ENCODE results near the gene UBXN7. TPM values are rescaled to one million over a fixed set of nuclear protein-coding genes. Genes with fewer than 3 reads are reported as not detected.
"Not testable (repeated sequence)": the region's sequence is repeated elsewhere in the genome, so short reads cannot be mapped to it uniquely, and the experiment has no call there.

The UBXN7 gene
- total and polyA plus RNA-seq, 9 donors: 12.8 to 22.0 (median 16.4) TPM

- H3K36me3 ChIP-seq (ENCODE audit: control insufficient read depth, insufficient read depth, low read length): no peaks in the 10 kb centered on the region
- no peak for DNase-seq
- no peak overlapping the region for H3K27ac ChIP-seq (ENCODE audit: low read length)
- H3K27me3 ChIP-seq (ENCODE audit: control insufficient read depth, insufficient read depth, low read length): no peaks in the 10 kb centered on the region
- WGBS (ENCODE audit: insufficient coverage): 72% methylated on average over 9 of the region's 9 CpGs
- no peak overlapping the region for H3K4me3 ChIP-seq (ENCODE audit: low read length)
- H3K4me1 ChIP-seq (ENCODE audit: control insufficient read depth, insufficient read depth, low read length): peaks cover 13% of the 10 kb centered on the region
- no peaks in the 10 kb centered on the region for H3K9me3 ChIP-seq (replicated peaks; ENCODE audit: control insufficient read depth, low read depth, low read length)
These were observed 105.3 kb downstream of the UBXN7 start for GRCh38 chr3:196326936-196327335.

GRCh38 chr3:196323691-196324090 is 108.5 kb downstream of the UBXN7 start:
- Histone ChIP-seq H3K27me3 (ENCODE audit: control insufficient read depth, insufficient read depth, low read length) (no peaks in the 10 kb centered on the region), H3K4me1 (ENCODE audit: control insufficient read depth, insufficient read depth, low read length) (peaks cover 13% of the 10 kb centered on the region), H3K4me3 (ENCODE audit: low read length) (no peak overlapping the region), H3K27ac (ENCODE audit: low read length) (no peak overlapping the region), H3K9me3 (replicated peaks; ENCODE audit: control insufficient read depth, low read depth, low read length) (no peaks in the 10 kb centered on the region), H3K36me3 (ENCODE audit: control insufficient read depth, insufficient read depth, low read length) (no peaks in the 10 kb centered on the region)
- 39% methylated on average over 5 of the region's 11 CpGs for WGBS (ENCODE audit: insufficient coverage)
- DNase-seq: peak; percentile 83

- H3K4me3 ChIP-seq (ENCODE audit: low read length): no peak overlapping the region
- no peaks in the 10 kb centered on the region for H3K36me3 ChIP-seq (ENCODE audit: control insufficient read depth, insufficient read depth, low read length)
- no peaks in the 10 kb centered on the region for H3K9me3 ChIP-seq (replicated peaks; ENCODE audit: control insufficient read depth, low read depth, low read length)
- peaks cover 13% of the 10 kb centered on the region for H3K4me1 ChIP-seq (ENCODE audit: control insufficient read depth, insufficient read depth, low read length)
- H3K27me3 ChIP-seq (ENCODE audit: control insufficient read depth, insufficient read depth, low read length): no peaks in the 10 kb centered on the region
- 100% methylated on average over 1 of the region's 4 CpGs for WGBS (ENCODE audit: insufficient coverage)
- no peak overlapping the region for H3K27ac ChIP-seq (ENCODE audit: low read length)
- no peak for DNase-seq
These were observed 109.2 kb downstream of the UBXN7 start for GRCh38 chr3:196323016-196323415.

DNA sequence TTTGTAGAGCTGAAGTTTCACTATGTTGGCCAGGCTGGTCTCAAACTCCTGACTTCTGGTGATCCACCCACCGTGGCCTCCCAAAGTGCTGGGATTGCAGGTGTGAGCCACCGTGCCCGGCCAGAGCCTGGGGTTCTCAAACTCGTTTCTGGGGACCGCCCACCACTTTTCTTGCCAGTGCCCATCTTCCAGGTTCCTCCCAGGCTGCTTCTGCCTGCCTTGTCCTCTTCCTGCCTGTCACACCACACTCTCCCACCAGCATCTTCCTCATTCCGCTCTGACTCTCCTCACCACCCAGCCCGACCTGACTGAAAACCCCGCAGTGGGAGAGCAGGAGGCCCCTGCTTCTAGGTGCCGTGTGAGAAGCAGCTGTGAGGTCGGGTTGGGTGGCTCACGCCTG is 111.1 kb downstream of the UBXN7 start:
- Histone ChIP-seq H3K9me3 (replicated peaks; ENCODE audit: control insufficient read depth, low read depth, low read length) (no peaks in the 10 kb centered on the region), H3K36me3 (ENCODE audit: control insufficient read depth, insufficient read depth, low read length) (no peaks in the 10 kb centered on the region), H3K27ac (ENCODE audit: low read length) (no peak overlapping the region), H3K4me1 (ENCODE audit: control insufficient read depth, insufficient read depth, low read length) (peaks cover 13% of the 10 kb centered on the region), H3K4me3 (ENCODE audit: low read length) (no peak overlapping the region), H3K27me3 (ENCODE audit: control insufficient read depth, insufficient read depth, low read length) (no peaks in the 10 kb centered on the region)
- DNase-seq: peak; percentile 25
- WGBS (ENCODE audit: insufficient coverage): 81% methylated on average over 5 of the region's 11 CpGs

DNA sequence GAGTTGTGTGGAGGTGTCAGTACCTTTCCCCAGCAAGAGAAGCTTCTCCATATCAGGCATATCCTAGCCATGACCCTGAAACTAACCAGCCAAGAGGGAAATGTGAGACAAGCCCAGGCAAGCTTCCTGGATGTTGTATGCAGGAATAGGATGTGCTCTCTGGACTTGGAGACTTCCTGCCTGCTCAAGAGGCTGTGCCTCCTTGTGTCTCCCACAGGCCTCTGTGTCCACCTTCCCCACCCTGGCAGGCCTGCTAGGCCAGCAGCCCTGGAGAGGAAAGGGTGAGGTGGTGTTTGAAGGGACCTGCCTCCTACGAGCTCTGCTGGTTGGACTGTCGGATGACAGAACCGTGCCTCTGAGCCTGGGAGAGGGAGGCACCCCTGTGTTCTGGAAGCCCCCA is 112.1 kb downstream of the UBXN7 start:
- DNase-seq: no peak
- peaks cover 13% of the 10 kb centered on the region for H3K4me1 ChIP-seq (ENCODE audit: control insufficient read depth, insufficient read depth, low read length)
- WGBS (ENCODE audit: insufficient coverage): 58% methylated on average over 2 of the region's 3 CpGs
- H3K27me3 ChIP-seq (ENCODE audit: control insufficient read depth, insufficient read depth, low read length): no peaks in the 10 kb centered on the region
- no peak overlapping the region for H3K27ac ChIP-seq (ENCODE audit: low read length)
- no peaks in the 10 kb centered on the region for H3K9me3 ChIP-seq (replicated peaks; ENCODE audit: control insufficient read depth, low read depth, low read length)
- no peak overlapping the region for H3K4me3 ChIP-seq (ENCODE audit: low read length)
- no peaks in the 10 kb centered on the region for H3K36me3 ChIP-seq (ENCODE audit: control insufficient read depth, insufficient read depth, low read length)

DNA sequence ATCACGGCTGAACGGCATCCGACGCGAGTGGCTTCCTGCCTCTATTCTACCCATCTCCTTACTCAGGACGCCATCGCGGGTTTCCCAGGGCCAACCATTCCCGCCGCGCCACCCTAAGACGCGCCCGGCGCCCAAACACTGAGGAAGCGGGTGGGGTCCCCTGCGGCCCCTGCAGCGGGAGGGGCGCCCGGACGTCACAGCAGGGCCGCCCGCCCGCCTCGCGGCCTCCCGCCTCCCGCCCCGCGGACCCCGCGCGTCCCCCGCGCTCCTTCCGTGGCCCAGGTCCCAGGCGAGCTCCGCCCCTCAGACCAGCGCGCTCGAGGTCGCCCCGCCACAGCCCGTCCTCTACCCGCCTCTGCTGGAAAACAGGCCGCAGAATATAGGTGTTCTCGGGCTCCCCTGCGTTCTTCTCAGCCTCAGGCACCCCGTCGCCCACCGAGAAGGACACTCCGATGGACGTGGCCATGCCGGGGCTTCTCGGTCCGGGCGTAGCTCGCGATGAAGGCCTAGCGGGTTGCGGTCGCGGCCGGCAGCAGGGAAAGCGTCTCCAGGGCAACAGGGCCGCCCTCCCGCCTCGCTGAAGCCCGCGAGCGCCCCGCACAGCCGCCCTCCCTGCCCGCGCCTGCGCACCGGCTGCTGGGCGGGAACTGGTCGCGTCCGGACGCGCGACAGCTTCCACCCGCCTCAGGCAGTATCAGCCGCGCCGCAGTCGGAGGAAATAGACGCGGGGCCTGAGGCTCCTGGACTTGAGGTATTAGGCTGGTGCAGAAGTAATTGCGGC is 114.3 kb downstream of the UBXN7 start, which contains the start of gene DYNLT2B:
Gene DYNLT2B (minus strand): TSS at position 554 of the 781 bp plus-strand sequence. CDS start 88 bp downstream, at position 466.
- peak; percentile 97 for DNase-seq
- H3K4me3 ChIP-seq (ENCODE audit: low read length): peak within 1 kb of the TSS; percentile 86
- no peaks in the 10 kb centered on the region for H3K36me3 ChIP-seq (ENCODE audit: control insufficient read depth, insufficient read depth, low read length)
- under 1% methylated on average over 92 of the region's 92 CpGs for WGBS (ENCODE audit: insufficient coverage)
- H3K27me3 ChIP-seq (ENCODE audit: control insufficient read depth, insufficient read depth, low read length): no peaks in the 10 kb centered on the region
- peak within 1 kb of the TSS; percentile 97 for H3K27ac ChIP-seq (ENCODE audit: low read length)
- no peaks in the 10 kb centered on the region for H3K9me3 ChIP-seq (replicated peaks; ENCODE audit: control insufficient read depth, low read depth, low read length)
- no peaks in the 10 kb centered on the region for H3K4me1 ChIP-seq (ENCODE audit: control insufficient read depth, insufficient read depth, low read length)

- Histone ChIP-seq H3K4me3 (ENCODE audit: low read length) (peak overlapping the region; percentile 86), H3K27ac (ENCODE audit: low read length) (peak overlapping the region; percentile 97)
- 9% methylated on average over 13 of the region's 17 CpGs for WGBS (ENCODE audit: insufficient coverage)
- DNase-seq; H3K36me3 ChIP-seq (ENCODE audit: control insufficient read depth, insufficient read depth, low read length); H3K4me1 ChIP-seq (ENCODE audit: control insufficient read depth, insufficient read depth, low read length); H3K27me3 ChIP-seq (ENCODE audit: control insufficient read depth, insufficient read depth, low read length); H3K9me3 ChIP-seq (replicated peaks; ENCODE audit: control insufficient read depth, low read depth, low read length): not testable (repeated sequence)
These were observed 115.2 kb downstream of the UBXN7 start for GRCh38 chr3:196316799-196317686.

GRCh38 chr3:196315821-196316220 is 116.4 kb downstream of the UBXN7 start:
- Histone ChIP-seq H3K27me3 (ENCODE audit: control insufficient read depth, insufficient read depth, low read length) (no peaks in the 10 kb centered on the region), H3K9me3 (replicated peaks; ENCODE audit: control insufficient read depth, low read depth, low read length) (no peaks in the 10 kb centered on the region), H3K27ac (ENCODE audit: low read length) (no peak overlapping the region), H3K36me3 (ENCODE audit: control insufficient read depth, insufficient read depth, low read length) (no peaks in the 10 kb centered on the region), H3K4me3 (ENCODE audit: low read length) (no peak overlapping the region), H3K4me1 (ENCODE audit: control insufficient read depth, insufficient read depth, low read length) (no peaks in the 10 kb centered on the region)
- WGBS (ENCODE audit: insufficient coverage): 100% methylated on average over 1 of the region's 1 CpG
- DNase-seq: no peak

DNA sequence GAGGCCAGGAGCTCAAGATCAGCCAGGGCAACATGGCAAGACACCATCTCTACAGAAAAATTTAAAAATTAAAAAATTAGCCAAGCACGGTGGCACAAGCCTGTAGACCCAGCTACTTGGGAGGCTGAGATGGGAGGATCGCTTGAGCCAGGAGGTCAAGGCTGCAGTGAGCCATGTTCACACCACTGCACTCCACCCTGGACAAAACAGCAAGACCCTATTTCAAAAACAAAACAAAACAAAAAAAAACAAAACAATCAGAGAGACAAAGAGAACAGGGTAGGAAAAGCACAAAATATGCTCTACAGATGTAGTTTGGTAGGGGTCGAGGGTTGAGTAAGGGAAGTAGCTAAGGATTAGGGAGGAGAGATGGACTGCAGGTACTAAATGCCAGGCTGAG is 117.6 kb downstream of the UBXN7 start:
- Histone ChIP-seq H3K27me3 (ENCODE audit: control insufficient read depth, insufficient read depth, low read length) (no peaks in the 10 kb centered on the region), H3K4me3 (ENCODE audit: low read length) (no peak overlapping the region), H3K27ac (ENCODE audit: low read length) (no peak overlapping the region), H3K36me3 (ENCODE audit: control insufficient read depth, insufficient read depth, low read length) (no peaks in the 10 kb centered on the region), H3K4me1 (ENCODE audit: control insufficient read depth, insufficient read depth, low read length) (no peaks in the 10 kb centered on the region), H3K9me3 (replicated peaks; ENCODE audit: control insufficient read depth, low read depth, low read length) (no peaks in the 10 kb centered on the region)
- 91% methylated on average over 1 of the region's 3 CpGs for WGBS (ENCODE audit: insufficient coverage)
- DNase-seq: no peak

DNA sequence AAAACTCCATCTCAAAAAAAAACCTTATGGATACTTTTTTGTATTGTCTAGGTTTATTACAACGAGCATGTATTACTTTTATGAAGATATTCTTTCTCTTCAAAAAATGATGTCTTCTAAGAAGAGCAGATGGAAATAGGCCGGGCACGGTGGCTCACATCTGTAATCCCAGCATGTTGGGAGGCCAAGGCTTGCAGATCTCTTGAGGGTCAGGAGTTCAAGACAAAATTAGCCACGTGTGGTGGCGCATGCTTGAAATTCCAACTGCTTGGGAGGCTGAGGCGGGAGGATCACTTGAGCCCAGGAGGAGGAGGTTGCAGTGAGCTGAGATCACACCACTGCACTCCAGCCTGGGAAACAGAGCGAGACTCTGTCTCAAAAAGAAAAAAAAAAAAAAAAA is 118.1 kb downstream of the UBXN7 start:
- DNase-seq; H3K4me1 ChIP-seq (ENCODE audit: control insufficient read depth, insufficient read depth, low read length); H3K27me3 ChIP-seq (ENCODE audit: control insufficient read depth, insufficient read depth, low read length); H3K36me3 ChIP-seq (ENCODE audit: control insufficient read depth, insufficient read depth, low read length); H3K27ac ChIP-seq (ENCODE audit: low read length); H3K9me3 ChIP-seq (replicated peaks; ENCODE audit: control insufficient read depth, low read depth, low read length); H3K4me3 ChIP-seq (ENCODE audit: low read length): not testable (repeated sequence)
- WGBS (ENCODE audit: insufficient coverage): 80% methylated on average over 1 of the region's 7 CpGs
